BJ (cell line): ENCODE data around the gene UBTD1. TPM values are rescaled to one million over a fixed set of nuclear protein-coding genes. Genes with fewer than 3 reads are reported as not detected.

ENCODE experiments used
- CTCF ChIA-PET: fragments of 350-600 bp; formaldehyde crosslinking; extraction: SDS; loops from one replicate; lab custom pipeline; 2021; ENCODE audit warnings: antibody characterized with exemption, inconsistent platforms; lab: Yijun Ruan, JAX
- POLR2A ChIA-PET: fragments of 300-600 bp; sonication (Branson Sonifier 250); formaldehyde crosslinking; extraction: SDS; loops from one replicate; lab custom pipeline; 2021; ENCODE audit warnings: antibody characterized with exemption; lab: Charles Lee
- DNase-seq: peaks from one replicate; pipeline ENCODE4 v3.0.0-alpha.2; 2011; ENCODE audit warnings: low read depth
- H3K27me3 ChIP-seq: 2 replicates; pipeline ENCODE4 v1.6.0; 2011; ENCODE audit warnings: low read length; ENCODE audit not compliant: control insufficient read depth, insufficient read depth
- H3K36me3 ChIP-seq: 2 replicates; pipeline ENCODE4 v1.5.1; 2011; ENCODE audit warnings: low read length; ENCODE audit not compliant: control insufficient read depth, insufficient read depth
- H3K4me3 ChIP-seq: 2 replicates; pipeline ENCODE4 v1.5.1; 2011; ENCODE audit warnings: low read depth, mild to moderate bottlenecking, control low read depth, low read length
- CTCF ChIP-seq: IDR thresholded peaks from 2 replicates; pipeline ENCODE4 v1.5.1; 2011; ENCODE audit warnings: low read depth, mild to moderate bottlenecking, control low read depth, inconsistent platforms, low read length, moderate library complexity; ENCODE audit not compliant: insufficient read depth
- polyA plus RNA-seq: library from polyadenylated mRNA; depleted of rRNA; stranded (reverse); fragments of >200 nt; gene quantifications from 2 replicates; pipeline ENCODE4 v1.2.3, GENCODE V29; 2011

Gene UBTD1
- polyA plus RNA-seq, 1 experiment: 39.0 TPM

- no peak overlapping the region for H3K4me3 ChIP-seq
- no peak for DNase-seq
- ChIA-PET CTCF (no interaction called here), POLR2A (no interaction called here)
- no peaks in the 10 kb centered on the region; the same call in 1 of the 2 replicates for H3K36me3 ChIP-seq
- no peaks in the 10 kb centered on the region for H3K27me3 ChIP-seq
- no peak for TF ChIP-seq CTCF
Observed at GRCh38 chr10:97512993-97513392, 14.3 kb downstream of the UBTD1 start.

GRCh38 chr10:97514344-97514743 is 15.6 kb downstream of the UBTD1 start:
- TF ChIP-seq CTCF: no peak
- ChIA-PET CTCF (interaction anchor here (0.6 kb wide), 1 partner anchor 26 kb away, joined by 3 read pairs; no protein-coding TSS in a partner anchor), POLR2A (no interaction called here)
- H3K36me3 ChIP-seq: no peaks in the 10 kb centered on the region; the same call in 1 of the 2 replicates
- no peak overlapping the region for H3K4me3 ChIP-seq
- H3K27me3 ChIP-seq: no peaks in the 10 kb centered on the region
- DNase-seq: no peak

GRCh38 chr10:97515271-97515978 is 16.7 kb downstream of the UBTD1 start:
- H3K27me3 ChIP-seq: no peaks in the 10 kb centered on the region
- TF ChIP-seq CTCF: no peak
- ChIA-PET CTCF (no interaction called here), POLR2A (no interaction called here)
- DNase-seq: no peak
- no peak overlapping the region for H3K4me3 ChIP-seq
- no peaks in the 10 kb centered on the region; the same call in 1 of the 2 replicates for H3K36me3 ChIP-seq

- no peak for DNase-seq
- Histone ChIP-seq H3K36me3 (no peaks in the 10 kb centered on the region; the same call in 1 of the 2 replicates), H3K4me3 (no peak overlapping the region), H3K27me3 (no peaks in the 10 kb centered on the region)
- ChIA-PET CTCF (interaction anchor here (1.3 kb wide), 1 partner anchor 36 kb away, joined by 3 read pairs; no protein-coding TSS in a partner anchor), POLR2A (no interaction called here)
- TF ChIP-seq CTCF: no peak
Observed at GRCh38 chr10:97517096-97517750, 18.5 kb downstream of the UBTD1 start.

GRCh38 chr10:97517778-97518300 is 19.1 kb downstream of the UBTD1 start:
- H3K36me3 ChIP-seq: no peaks in the 10 kb centered on the region; the same call in 1 of the 2 replicates
- no peak overlapping the region for H3K4me3 ChIP-seq
- DNase-seq: no peak
- CTCF ChIA-PET: interaction anchor here (1.1 to 1.3 kb wide), 2 partner anchors 35 to 54 kb away, joined by 3 to 4 read pairs; no protein-coding TSS in a partner anchor
- no peaks in the 10 kb centered on the region for H3K27me3 ChIP-seq
- POLR2A ChIA-PET: interaction anchor here (0.6 kb wide), 1 partner anchor 99 kb away, joined by 15 read pairs; no protein-coding TSS in a partner anchor
- TF ChIP-seq CTCF: no peak
